Activated naive CD4-positive, alpha-beta T cell treated with anti-CD3 and anti-CD28 coated beads for 36 hours (primary cell): ENCODE data around the gene SPDYE8. TPM values are rescaled to one million over a fixed set of nuclear protein-coding genes. Genes with fewer than 3 reads are reported as not detected.
"Not testable (repeated sequence)": the region's sequence is repeated elsewhere in the genome, so short reads cannot be mapped to it uniquely, and the experiment has no call there.

ENCODE experiments used
- CTCF ChIA-PET: fragments of 350-600 bp; sonication (Branson Sonifier 250); formaldehyde crosslinking; loops from one replicate; lab custom pipeline; 2021; ENCODE audit warnings: antibody characterized with exemption; lab: Charles Lee
- DNase-seq: peaks from one replicate; pipeline ENCODE4 v3.0.0-alpha.2; 2020
- H3K27ac Mint-ChIP-seq: one replicate; pipeline ENCODE4 v1.8.0; 2021; ENCODE audit warnings: mild to moderate bottlenecking, mixed read lengths
- H3K27me3 Mint-ChIP-seq: one replicate; pipeline ENCODE4 v1.8.0; 2021; ENCODE audit warnings: low read depth, mixed read lengths
- H3K36me3 Mint-ChIP-seq: one replicate; pipeline ENCODE4 v1.8.0; 2021; ENCODE audit warnings: low read depth, mixed read lengths
- H3K4me1 Mint-ChIP-seq: one replicate; pipeline ENCODE4 v1.8.0; 2021; ENCODE audit warnings: low read depth, mixed read lengths
- H3K4me3 Mint-ChIP-seq: one replicate; pipeline ENCODE4 v1.8.0; 2021; ENCODE audit warnings: mild to moderate bottlenecking, moderate library complexity, mixed read lengths
- H3K9me3 Mint-ChIP-seq: one replicate; pipeline ENCODE4 v1.8.0; 2021; ENCODE audit warnings: mixed read lengths
- intact Hi-C: fragments of 100-400 bp; cut with micrococcal nuclease; formaldehyde crosslinking; loops from one replicate; pipeline ENCODE4 v1.15.1; 2023
- total RNA-seq, 2 experiments: library from RNA; stranded (reverse); gene quantifications; one replicate each; pipeline ENCODE4 v1.2.3, GENCODE V29; 2021

SPDYE8 gene
- total RNA-seq, 2 experiments from 2014 or later: not detected

- H3K36me3 Mint-ChIP-seq, intact Hi-C loops, CTCF ChIA-PET, H3K27ac Mint-ChIP-seq, H3K4me1 Mint-ChIP-seq, DNase-seq, H3K27me3 Mint-ChIP-seq, H3K9me3 Mint-ChIP-seq, H3K4me3 Mint-ChIP-seq: not testable (repeated sequence)
Observed at GRCh38 chr7:72975656-72976286, 53.8 kb downstream of the SPDYE8 start.

- DNase-seq, H3K27me3 Mint-ChIP-seq, H3K4me1 Mint-ChIP-seq, H3K27ac Mint-ChIP-seq, intact Hi-C loops, H3K9me3 Mint-ChIP-seq, CTCF ChIA-PET, H3K4me3 Mint-ChIP-seq, H3K36me3 Mint-ChIP-seq: not testable (repeated sequence)
Observed at GRCh38 chr7:72974781-72975180, 54.8 kb downstream of the SPDYE8 start.

- intact Hi-C loops, H3K36me3 Mint-ChIP-seq, H3K4me3 Mint-ChIP-seq, H3K27me3 Mint-ChIP-seq, H3K4me1 Mint-ChIP-seq, H3K27ac Mint-ChIP-seq, H3K9me3 Mint-ChIP-seq, CTCF ChIA-PET, DNase-seq: not testable (repeated sequence)
Observed at GRCh38 chr7:72971505-72971904, 58.1 kb downstream of the SPDYE8 start.

Other genes with a start within 250 kb of the SPDYE8 start
- gene TYW1B, start 201.6 kb downstream of the SPDYE8 start, total RNA-seq: 1 to 10 TPM; 2.8 to 3.3 TPM
- 10 to 100 TPM; 35.7 to 35.9 TPM for gene POM121, start 104.7 kb downstream of the SPDYE8 start, total RNA-seq
- under 1 TPM; 0.72 to 0.86 TPM for gene TRIM74, start 60.3 kb downstream of the SPDYE8 start, total RNA-seq
- gene SPDYE11, start 28.1 kb upstream of the SPDYE8 start, total RNA-seq: not detected
- not detected for gene SPDYE9, start 56.3 kb upstream of the SPDYE8 start, total RNA-seq